ENCODE measurements around the gene ULK4. TPM values are rescaled to one million over a fixed set of nuclear protein-coding genes. Genes with fewer than 3 reads are reported as not detected.

ULK4 gene
- total and polyA plus RNA-seq, 2 of the 4 experiments (the other 2 are of a cell fraction), result 2.7 to 5.0 TPM

- ChIA-PET POLR2A (ENCODE audit: unreplicated experiment) (no interaction called here), CTCF (interaction anchor here (0.6 kb wide), 1 partner anchor 160 kb away, joined by 3 read pairs; no protein-coding TSS in a partner anchor)
- 60% methylated on average over 1 of the region's 3 CpGs; no CpG with 5 or more reads in 1 of the 2 experiments for WGBS, 2 experiments (ENCODE audit: extremely low coverage in 2 of 2, insufficient read length in 1 of 2)
Measured at GRCh38 chr3:41352510-41352909, 609.4 kb downstream of the ULK4 start.

More at GRCh38 chr3:41352510-41352909, 609.4 kb downstream of the ULK4 start:
- no peaks in the 10 kb centered on the region for H3K79me1 ChIP-seq (ENCODE audit: low read depth in 1 of 2, low read length in 2 of 2)
- no peak overlapping the region for H3K23ac ChIP-seq (ENCODE audit: low read depth, low read length)
- H3K4me1 ChIP-seq (ENCODE audit: control insufficient read depth, insufficient read depth, low read length), result no peaks in the 10 kb centered on the region
- H3K9me1 ChIP-seq (ENCODE audit: insufficient read depth, low read length), result no peaks in the 10 kb centered on the region; the same call in 1 of the 2 replicates
- DNase-seq, result no peak
- no peak overlapping the region for H4K5ac ChIP-seq (ENCODE audit: low read depth, low read length)
- no peak overlapping the region for H4K91ac ChIP-seq (ENCODE audit: insufficient read depth, low read depth, low read length)
- H2BK20ac ChIP-seq (ENCODE audit: low read depth, low read length), result no peak overlapping the region
- H2AFZ ChIP-seq (replicated peaks; ENCODE audit: low read length, poor library complexity), result no peak overlapping the region
- no peak overlapping the region for H4K8ac ChIP-seq (ENCODE audit: low read depth in 2 of 2, low read length in 2 of 2)
- dilution Hi-C loops (cut with HindIII; ENCODE audit: low sequenced_read_pairs, unreplicated experiment), result no loop called here
- no TSS peak for BruUV-seq (replicated peaks)
- H2AK5ac ChIP-seq (ENCODE audit: low read depth, low read length), result no peak overlapping the region
- H3K9me3 ChIP-seq (ENCODE audit: control insufficient read depth, insufficient read depth, low read length), result no peaks in the 10 kb centered on the region
- H2BK120ac ChIP-seq (ENCODE audit: low read depth, low read length), result no peak overlapping the region
- H3K27me3 ChIP-seq (ENCODE audit: control insufficient read depth, insufficient read depth, low read length), result no peaks in the 10 kb centered on the region
- intact Hi-C loops (cut with micrococcal nuclease), result no loop called here
- H3K4ac ChIP-seq (ENCODE audit: low read depth, low read length), result no peak overlapping the region
- no peak overlapping the region for H2AK9ac ChIP-seq (replicated peaks; ENCODE audit: low read depth, low read length, poor library complexity)
- no peaks in the 10 kb centered on the region for H3K36me3 ChIP-seq (ENCODE audit: control insufficient read depth, insufficient read depth, low read length)
- TF ChIP-seq RCOR1 (IDR thresholded peaks at IDR 0.05; ENCODE audit: insufficient replicate concordance, low read length), result no peak
- TF ChIP-seq ELK1 (IDR thresholded peaks at IDR 0.05; ENCODE audit: borderline replicate concordance, low read depth, low read length), result no peak
- no peak for TF ChIP-seq CHD1 (IDR thresholded peaks at IDR 0.05; ENCODE audit: low read depth, low read length)
- TF ChIP-seq RAD21 (IDR thresholded peaks at IDR 0.05; ENCODE audit: low read length), result no peak
- TF ChIP-seq BHLHE40 (IDR thresholded peaks at IDR 0.05; ENCODE audit: low read depth, low read length), result no peak
- no peak for TF ChIP-seq USF2 (IDR thresholded peaks at IDR 0.05; ENCODE audit: low read depth, low read length)
- TF ChIP-seq CEBPB (IDR thresholded peaks at IDR 0.05; ENCODE audit: low read depth, low read length), result no peak
- TF ChIP-seq FOS (IDR thresholded peaks at IDR 0.05; ENCODE audit: low read depth, low read length), result no peak
- no peak for TF ChIP-seq SMC3 (IDR thresholded peaks at IDR 0.05; ENCODE audit: low read depth, low read length)
- no peak for TF ChIP-seq CTCF (conservative IDR thresholded peaks at IDR 0.05; ENCODE audit: low read depth, low read length)
- H3K56ac ChIP-seq (ENCODE audit: extremely low read depth, insufficient read depth, low read length), result no peak overlapping the region
- no peak for ATAC-seq (ENCODE audit: low read depth)
- H3K9ac ChIP-seq (ENCODE audit: low read depth, low read length), result no peak overlapping the region
- H3K27ac ChIP-seq (ENCODE audit: insufficient read depth, low read length), result no peak overlapping the region
- no peak overlapping the region for H2BK5ac ChIP-seq (ENCODE audit: low read depth, low read length, poor library complexity, severe bottlenecking)
- H3K4me2 ChIP-seq (ENCODE audit: low read depth, low read length), result no peak overlapping the region
- H2BK15ac ChIP-seq (ENCODE audit: low read depth, low read length), result no peak overlapping the region
- H3K4me3 ChIP-seq (ENCODE audit: insufficient read depth, low read depth, low read length), result no peak overlapping the region
- no peak overlapping the region for H3K18ac ChIP-seq (ENCODE audit: low read depth, low read length)
- H3K14ac ChIP-seq (replicated peaks; ENCODE audit: low read depth, low read length), result no peak overlapping the region
- H4K20me1 ChIP-seq (ENCODE audit: insufficient read depth, low read length), result no peaks in the 10 kb centered on the region
- in situ Hi-C loops (cut with MboI; ENCODE audit: low sequenced_read_pairs), result no loop called here
